SK-N-MC (cell line): ENCODE results near the gene VARS1.
"Not testable (repeated sequence)": the region's sequence is repeated elsewhere in the genome, so short reads cannot be mapped to it uniquely, and the experiment has no call there.

Experiments
- DNase-seq: peaks from one replicate; pipeline ENCODE4 v3.0.0-alpha.2; 2011; ENCODE audit warnings: low read depth, low spot score
- H3K27ac ChIP-seq: fragments of 200-600 bp; sonication (generic); 2 replicates; pipeline ENCODE4 v1.5.1; 2016; ENCODE audit warnings: mixed run types
- H3K36me3 ChIP-seq: fragments of 200-600 bp; sonication (generic); 2 replicates; pipeline ENCODE4 v1.6.1; 2017; ENCODE audit warnings: antibody characterized with exemption, low read length, mixed read lengths; ENCODE audit not compliant: insufficient read depth
- H3K4me3 ChIP-seq: fragments of 200-600 bp; sonication (generic); 2 replicates; pipeline ENCODE4 v1.5.1; 2016
- H3K9ac ChIP-seq: fragments of 200-600 bp; sonication (generic); 2 replicates; pipeline ENCODE4 v1.8.0; 2017; ENCODE audit warnings: mixed run types, mixed read lengths; ENCODE audit not compliant: insufficient read length
- H3K9me3 ChIP-seq: fragments of 200-600 bp; sonication (generic); 2 replicates; pipeline ENCODE4 v1.6.1; 2017; ENCODE audit warnings: low read depth, mild to moderate bottlenecking, antibody characterized with exemption, low read length, moderate library complexity, mixed read lengths
- EZH2 ChIP-seq: fragments of 200-600 bp; sonication (generic); IDR thresholded peaks from one replicate; pipeline ENCODE4 v1.6.1; 2017; ENCODE audit warnings: antibody characterized with exemption
- FOXP2 ChIP-seq: optimal IDR thresholded peaks from 2 replicates; pipeline ENCODE3; 2011; ENCODE audit warnings: mild to moderate bottlenecking, moderate library complexity; ENCODE audit not compliant: insufficient read depth; ENCODE audit errors: extremely low read length, control extremely low read depth
- POLR2AphosphoS5 ChIP-seq: IDR thresholded peaks from 2 replicates; pipeline ENCODE4 v1.6.1; 2012; ENCODE audit warnings: mild to moderate bottlenecking, low read depth, low read length, borderline replicate concordance

VARS1 gene

GRCh38 chr6:31825553-31825952 is 30.0 kb upstream of the VARS1 start:
- H3K36me3 ChIP-seq: no peaks in the 10 kb centered on the region
- H3K27ac ChIP-seq: no peak overlapping the region
- no peak overlapping the region for H3K4me3 ChIP-seq
- H3K9me3 ChIP-seq: no peaks in the 10 kb centered on the region
- TF ChIP-seq FOXP2 (no peak), EZH2 (no peak), POLR2AphosphoS5 (no peak)
- DNase-seq: no peak
- no peak overlapping the region for H3K9ac ChIP-seq

GRCh38 chr6:31823592-31824196 is 28.1 kb upstream of the VARS1 start:
- H3K36me3 ChIP-seq, H3K4me3 ChIP-seq, H3K9ac ChIP-seq, DNase-seq, H3K9me3 ChIP-seq: not testable (repeated sequence)
- peak overlapping the region; percentile 19; the same call in 1 of the 2 replicates for H3K27ac ChIP-seq

- H3K9ac ChIP-seq: peak overlapping the region; percentile 52
- H3K36me3 ChIP-seq: no peaks in the 10 kb centered on the region
- peak overlapping the region; percentile 54 for H3K4me3 ChIP-seq
- TF ChIP-seq POLR2AphosphoS5 (no peak; the same call in 1 of the 2 replicates), EZH2 (no peak), FOXP2 (no peak)
- H3K9me3 ChIP-seq: no peaks in the 10 kb centered on the region
- DNase-seq: no peak
- peak overlapping the region; percentile 58 for H3K27ac ChIP-seq
These were observed 26.7 kb upstream of the VARS1 start for GRCh38 chr6:31822036-31822821.

DNA sequence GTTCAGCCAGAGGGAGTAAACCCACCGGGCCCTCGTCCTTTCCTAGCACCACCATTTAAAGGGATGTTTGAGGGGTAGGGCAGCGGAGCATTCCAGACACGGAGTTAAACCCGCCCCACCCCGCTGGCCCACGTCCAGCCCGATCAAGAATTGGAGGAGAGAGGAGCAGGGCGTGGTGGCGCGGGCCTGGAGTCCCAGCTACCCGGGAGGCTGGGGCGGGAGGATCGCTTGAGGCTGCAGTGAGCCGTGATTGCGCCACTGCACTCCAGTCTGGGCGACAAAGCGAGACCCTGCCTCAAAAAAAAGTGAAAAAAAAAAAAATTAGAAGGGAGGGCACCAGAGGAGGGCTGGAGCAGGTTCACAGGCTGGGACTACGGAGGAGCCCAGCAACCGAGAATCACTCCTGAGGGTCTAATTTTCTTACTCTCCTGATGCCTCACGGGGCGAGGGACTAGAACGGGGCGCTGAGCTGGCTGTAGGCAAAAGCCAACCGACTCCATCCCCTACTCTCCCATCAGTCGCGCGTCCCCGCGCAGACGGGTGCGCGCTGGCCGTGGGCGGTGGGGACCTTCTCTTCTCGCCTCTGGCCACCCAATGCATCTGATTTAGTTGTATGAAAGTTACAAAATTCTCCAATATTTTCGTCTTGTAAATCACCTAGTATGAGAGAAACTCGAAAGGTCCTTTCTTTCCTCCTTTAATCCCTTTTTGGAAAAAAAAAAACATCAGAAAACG is 25.9 kb upstream of the VARS1 start:
- H3K9ac ChIP-seq: peak overlapping the region; percentile 9
- no peaks in the 10 kb centered on the region for H3K9me3 ChIP-seq
- DNase-seq: no peak
- H3K36me3 ChIP-seq: no peaks in the 10 kb centered on the region
- TF ChIP-seq EZH2 (no peak), POLR2AphosphoS5 (no peak), FOXP2 (no peak)
- peak overlapping the region; percentile 29; the same call in 1 of the 2 replicates for H3K27ac ChIP-seq
- peak overlapping the region; percentile 54 for H3K4me3 ChIP-seq

- not testable (repeated sequence) for H3K36me3 ChIP-seq, DNase-seq, H3K4me3 ChIP-seq, H3K9ac ChIP-seq, H3K9me3 ChIP-seq
- H3K27ac ChIP-seq: peak overlapping the region; percentile 29; the same call in 1 of the 2 replicates
These were observed 24.8 kb upstream of the VARS1 start for GRCh38 chr6:31820399-31820798.

- DNase-seq: no peak
- peak overlapping the region; percentile 4; the same call in 1 of the 2 replicates for H3K27ac ChIP-seq
- H3K4me3 ChIP-seq: no peak overlapping the region
- no peak overlapping the region for H3K9ac ChIP-seq
- H3K9me3 ChIP-seq: no peaks in the 10 kb centered on the region
- no peaks in the 10 kb centered on the region for H3K36me3 ChIP-seq
- TF ChIP-seq FOXP2: no peak
- no peak for TF ChIP-seq EZH2
- TF ChIP-seq POLR2AphosphoS5: no peak
These were observed 24.3 kb upstream of the VARS1 start for GRCh38 chr6:31819871-31820299.

- H3K4me3 ChIP-seq: peak overlapping the region; percentile 77
- H3K27ac ChIP-seq, DNase-seq, H3K36me3 ChIP-seq, H3K9me3 ChIP-seq: not testable (repeated sequence)
- H3K9ac ChIP-seq: peak overlapping the region; percentile 62
These were observed 22.5 kb upstream of the VARS1 start for GRCh38 chr6:31817929-31818511.

GRCh38 chr6:31817133-31817928 is 21.8 kb upstream of the VARS1 start:
- not testable (repeated sequence) for DNase-seq, H3K9me3 ChIP-seq, H3K27ac ChIP-seq, H3K36me3 ChIP-seq
- Histone ChIP-seq H3K9ac (peak overlapping the region; percentile 62), H3K4me3 (peak overlapping the region; percentile 77)
